Measurements from ENCODE around the gene TMTC1. TPM values are rescaled to one million over a fixed set of nuclear protein-coding genes. Genes with fewer than 3 reads are reported as not detected.

The TMTC1 gene
- polyA plus RNA-seq, 4 donors, result 28.5 to 32.8 (median 29.7) TPM

DNA sequence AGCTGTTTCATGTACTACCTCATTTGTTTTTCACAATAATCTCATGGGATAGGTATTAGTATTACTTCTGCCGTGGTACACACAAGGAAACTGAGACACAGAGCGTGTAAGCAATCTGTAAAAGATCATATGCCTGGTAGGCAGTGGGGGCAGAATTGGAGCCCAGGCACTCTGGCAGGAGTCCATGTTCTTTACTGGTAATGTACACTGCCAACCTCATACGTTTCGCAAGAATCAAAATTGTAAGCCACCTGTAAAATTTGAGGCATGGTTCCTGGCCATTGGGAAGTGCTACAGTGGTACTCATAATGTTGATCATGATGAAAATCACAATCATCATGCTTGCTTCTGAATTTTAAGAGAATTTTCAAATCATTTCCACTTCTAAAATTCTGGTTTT is 40.7 kb downstream of the TMTC1 start:
- no peak for DNase-seq (ENCODE audit: low read depth in 4 of 4, low spot score in 3 of 4)

DNA sequence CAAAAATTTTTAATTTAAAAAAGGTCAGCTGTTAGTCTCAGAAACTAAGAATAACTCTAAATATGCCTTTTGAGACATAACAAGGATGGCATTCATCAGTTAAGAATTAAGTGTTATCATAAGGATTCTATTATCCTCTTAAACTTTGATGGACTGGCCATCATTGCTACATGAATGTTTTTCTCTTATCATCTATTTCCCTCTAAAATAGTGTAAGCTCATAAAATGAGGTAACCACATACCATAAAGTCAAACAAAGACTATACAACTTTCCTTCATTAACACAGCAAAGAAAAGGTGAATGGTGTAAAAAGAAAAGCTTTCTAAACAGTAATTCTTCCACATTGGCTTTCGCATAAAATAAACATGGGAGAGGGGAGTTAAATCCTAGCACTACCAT is 41.1 kb downstream of the TMTC1 start:
- no peak for DNase-seq (ENCODE audit: low read depth in 4 of 4, low spot score in 3 of 4)

DNA sequence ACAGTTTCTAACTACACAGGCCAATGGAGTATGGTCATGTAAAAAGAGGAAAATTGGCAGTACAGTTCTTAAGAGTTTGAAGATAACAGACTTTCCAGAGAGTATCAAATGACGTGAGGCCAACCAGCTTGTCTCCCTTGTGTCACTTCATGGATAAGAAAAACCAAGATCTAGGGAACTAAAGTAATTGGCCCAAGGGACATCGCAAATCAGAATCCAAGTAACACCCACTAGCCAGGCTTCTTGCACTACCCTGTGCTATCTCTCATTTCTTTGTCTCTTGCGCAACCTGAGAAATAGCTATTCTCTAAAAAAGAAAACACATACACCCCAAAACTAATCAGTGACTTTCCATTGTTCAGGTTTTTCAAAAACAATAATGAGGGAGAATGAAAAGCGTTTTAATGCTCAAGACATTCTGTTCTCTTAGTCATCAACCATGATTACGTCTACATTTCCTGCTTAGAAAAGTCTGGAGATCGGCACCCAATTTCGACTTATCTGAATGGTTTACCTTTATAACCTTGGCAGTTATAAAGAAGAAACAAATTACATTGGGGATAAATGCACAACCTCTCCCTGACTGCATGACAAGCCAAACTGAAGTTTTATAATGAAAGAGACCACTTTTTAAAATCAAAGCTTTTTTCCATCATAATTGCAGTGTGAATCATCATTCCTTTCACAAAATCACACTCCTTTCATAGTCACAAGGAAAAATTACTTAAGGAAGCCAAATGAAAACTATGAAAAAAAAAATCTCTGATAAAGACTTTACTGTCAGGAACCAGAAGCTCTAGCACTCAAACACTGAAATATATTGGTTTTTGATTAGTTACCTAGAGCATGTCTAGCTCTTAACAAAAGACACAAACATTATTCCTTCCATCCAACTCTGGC is 42.1 kb downstream of the TMTC1 start:
- no peak for DNase-seq (ENCODE audit: low read depth in 4 of 4, low spot score in 3 of 4)

DNA sequence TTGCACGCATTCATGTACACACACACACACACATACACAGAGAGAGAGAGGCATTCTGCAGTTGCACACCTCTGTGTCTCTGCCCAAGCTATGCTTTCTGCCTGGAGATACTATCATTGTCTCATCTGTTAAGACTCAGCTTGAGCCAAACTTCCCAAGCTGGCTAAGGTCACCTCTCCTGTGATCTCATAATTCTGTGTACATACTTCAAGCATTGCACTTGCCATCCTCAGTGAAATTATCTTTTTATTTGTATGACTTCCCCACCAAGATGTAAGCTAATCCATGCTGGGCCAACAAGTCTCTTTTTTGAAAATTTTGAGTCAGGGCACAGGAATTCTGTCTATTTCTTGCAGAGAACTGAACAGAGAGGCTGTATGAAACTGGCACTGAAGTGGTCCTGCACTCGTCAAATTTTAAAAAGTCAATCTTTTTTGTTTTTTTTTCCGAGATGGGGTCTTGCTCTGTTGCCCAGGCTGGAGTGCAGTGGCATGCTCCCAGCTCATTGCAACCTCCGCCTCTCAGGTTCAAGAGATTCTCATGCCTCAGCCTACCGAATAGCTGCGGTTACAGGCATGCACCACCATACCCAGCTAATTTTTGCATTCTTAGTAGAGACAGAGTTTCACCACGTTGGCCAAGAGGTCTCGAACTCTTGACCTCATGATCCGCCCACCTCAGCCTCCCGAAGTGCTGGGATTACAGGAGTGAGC is 44.3 kb downstream of the TMTC1 start:
- DNase-seq (ENCODE audit: low read depth in 4 of 4, low spot score in 3 of 4), result no peak

DNA sequence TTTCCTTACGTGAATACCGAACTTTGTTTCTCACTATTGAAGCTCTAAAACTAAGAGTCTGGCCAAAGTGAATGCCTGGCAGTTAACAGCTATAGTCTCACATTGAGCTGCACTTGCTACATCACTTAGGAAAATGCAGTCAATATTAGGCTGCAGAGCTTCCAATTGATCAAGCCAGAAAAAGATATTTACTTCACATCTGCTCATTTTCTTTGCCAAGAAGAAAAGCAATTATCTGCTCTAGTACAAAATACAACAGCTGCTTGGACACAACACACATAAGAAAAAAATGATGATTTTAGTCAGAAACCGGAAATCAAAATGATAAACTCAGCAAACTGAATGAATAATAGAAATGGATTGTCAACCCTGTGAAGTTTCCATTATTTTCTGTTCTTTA is 45.4 kb downstream of the TMTC1 start:
- DNase-seq (ENCODE audit: low read depth in 4 of 4, low spot score in 3 of 4), result no peak

DNA sequence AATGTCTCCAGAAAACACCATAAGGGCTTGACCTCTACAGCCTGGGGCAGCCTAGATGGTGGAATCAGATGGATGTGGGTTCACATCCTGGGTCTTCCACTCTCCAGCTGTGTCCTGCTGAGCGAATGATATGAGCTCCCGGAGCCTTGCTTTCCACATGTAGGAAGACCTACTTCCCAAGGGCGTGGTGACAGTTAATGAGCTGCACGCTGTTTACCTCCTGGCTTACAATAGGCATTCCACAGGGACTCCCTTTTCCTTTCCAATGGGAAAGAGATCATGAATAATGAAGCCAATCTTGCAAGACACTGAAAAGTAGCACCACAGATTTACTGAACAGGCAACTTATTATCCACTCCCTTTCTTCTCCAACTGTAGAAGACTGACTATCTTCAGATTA is 46.1 kb downstream of the TMTC1 start:
- no peak for DNase-seq (ENCODE audit: low read depth in 4 of 4, low spot score in 3 of 4)

DNA sequence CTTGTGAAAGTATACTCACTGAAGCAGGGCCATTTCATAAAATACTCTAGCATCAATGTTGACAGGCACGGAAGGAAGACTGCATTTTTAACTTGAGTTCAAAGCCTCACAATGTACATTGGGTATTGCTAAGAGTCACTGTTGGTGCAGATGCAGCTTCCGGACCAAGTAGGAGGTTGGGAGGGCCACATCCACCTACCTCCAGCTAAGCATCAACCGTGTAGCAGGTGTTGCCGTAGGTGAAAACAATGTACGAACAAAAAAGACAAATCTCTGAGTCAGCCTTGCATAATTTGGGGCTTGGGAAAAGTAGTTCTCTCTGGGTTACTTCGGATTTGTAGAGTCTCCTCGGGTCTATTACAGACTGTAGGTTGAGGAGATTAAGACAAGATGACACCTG is 48.1 kb downstream of the TMTC1 start:
- no peak for DNase-seq (ENCODE audit: low read depth in 4 of 4, low spot score in 3 of 4)

DNA sequence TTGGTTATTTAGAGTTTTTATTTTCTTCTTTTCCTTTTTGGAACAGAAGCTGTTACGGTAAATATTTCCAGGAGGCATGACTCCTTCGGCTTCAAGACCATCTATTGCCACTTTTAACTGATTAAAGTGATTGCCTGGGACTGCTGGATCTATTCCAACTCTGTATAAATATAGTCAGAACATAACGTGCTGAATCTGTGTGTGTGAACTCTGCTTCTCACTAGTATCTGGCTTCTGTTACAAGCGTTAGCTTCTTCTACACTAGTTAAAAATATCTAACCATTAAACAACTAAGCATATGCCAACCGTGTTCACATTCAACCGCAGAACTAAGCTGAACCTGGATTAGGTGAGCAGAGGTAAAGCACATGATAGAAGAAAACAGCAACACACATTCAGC is 49.0 kb downstream of the TMTC1 start:
- no peak for DNase-seq (ENCODE audit: low read depth in 4 of 4, low spot score in 3 of 4)

DNA sequence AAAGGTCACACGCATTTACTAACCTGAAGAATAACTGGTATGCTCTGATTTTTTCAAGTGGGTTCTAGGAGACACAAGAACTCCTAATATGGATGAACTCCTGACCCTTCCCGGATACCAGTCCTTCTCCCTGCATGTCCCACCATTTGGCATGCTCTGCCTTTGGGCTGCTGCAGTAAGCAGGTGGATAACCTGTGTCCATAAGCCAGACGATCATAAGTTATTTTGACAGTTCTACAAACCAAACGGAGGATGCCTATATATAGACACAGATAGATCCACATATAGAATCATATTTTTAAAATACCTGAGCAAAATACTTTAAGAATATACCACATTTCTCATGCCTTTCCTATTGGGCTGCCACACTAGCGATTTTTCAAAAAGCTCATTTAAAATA is 49.4 kb downstream of the TMTC1 start:
- no peak for DNase-seq (ENCODE audit: low read depth in 4 of 4, low spot score in 3 of 4)

DNA sequence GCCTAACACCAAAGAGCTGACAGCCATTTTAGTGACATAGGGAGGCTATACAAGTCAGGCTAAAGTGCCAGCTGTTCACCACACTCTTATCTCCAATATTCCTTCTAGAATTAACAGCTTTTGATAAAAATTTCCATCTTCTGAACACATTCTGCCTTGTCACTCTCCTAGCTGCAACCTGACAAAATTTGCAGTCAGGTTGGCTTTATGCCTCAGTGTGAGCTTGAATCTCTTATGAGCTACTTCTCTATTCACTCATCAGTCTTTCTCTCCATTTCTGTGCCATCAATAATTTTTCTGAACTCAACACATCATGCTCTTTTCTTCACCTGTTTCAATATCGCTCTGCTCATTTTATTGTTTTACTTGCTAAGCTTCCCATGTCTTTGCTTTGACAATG is 50.2 kb downstream of the TMTC1 start:
- no peak for DNase-seq (ENCODE audit: low read depth in 4 of 4, low spot score in 3 of 4)

DNA sequence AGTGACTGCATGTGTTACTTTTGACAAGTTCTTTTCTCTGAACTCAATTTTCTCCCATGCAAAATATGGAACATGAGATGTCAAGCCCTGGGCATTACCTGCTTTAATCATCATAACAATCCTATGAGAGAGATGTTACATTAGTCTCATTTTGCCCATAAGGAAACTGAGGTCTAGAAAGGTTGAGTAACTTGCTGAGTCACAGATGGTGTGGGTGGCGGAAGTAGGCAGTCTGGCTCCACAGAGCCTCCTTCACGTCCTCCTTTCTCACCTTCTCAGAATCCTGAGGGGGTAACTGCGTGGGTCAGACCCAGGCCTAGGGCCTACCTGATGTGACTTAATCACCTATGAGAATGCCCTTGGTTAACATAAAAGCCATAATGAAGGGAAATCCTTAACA is 50.7 kb downstream of the TMTC1 start:
- no peak for DNase-seq (ENCODE audit: low read depth in 4 of 4, low spot score in 3 of 4)

DNA sequence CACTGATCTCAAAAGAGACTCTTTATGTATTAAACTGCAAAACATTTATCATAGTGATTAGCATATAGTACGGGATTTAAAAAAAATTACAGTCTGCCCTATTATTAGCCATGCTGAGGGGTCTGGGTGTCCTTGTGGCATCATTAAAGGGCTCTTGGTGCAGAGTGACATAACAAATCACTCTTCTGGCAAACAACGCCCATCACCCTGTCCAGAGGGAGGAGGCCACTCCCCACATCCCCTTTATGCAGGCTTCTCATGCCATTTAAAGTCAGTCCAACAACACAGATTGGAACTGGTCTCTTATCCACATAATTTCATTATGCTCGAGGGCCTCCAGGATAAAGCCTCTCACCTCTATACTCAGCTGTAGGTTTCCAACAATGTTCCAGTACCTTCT is 51.1 kb downstream of the TMTC1 start:
- no peak for DNase-seq (ENCODE audit: low read depth in 4 of 4, low spot score in 3 of 4)

DNA sequence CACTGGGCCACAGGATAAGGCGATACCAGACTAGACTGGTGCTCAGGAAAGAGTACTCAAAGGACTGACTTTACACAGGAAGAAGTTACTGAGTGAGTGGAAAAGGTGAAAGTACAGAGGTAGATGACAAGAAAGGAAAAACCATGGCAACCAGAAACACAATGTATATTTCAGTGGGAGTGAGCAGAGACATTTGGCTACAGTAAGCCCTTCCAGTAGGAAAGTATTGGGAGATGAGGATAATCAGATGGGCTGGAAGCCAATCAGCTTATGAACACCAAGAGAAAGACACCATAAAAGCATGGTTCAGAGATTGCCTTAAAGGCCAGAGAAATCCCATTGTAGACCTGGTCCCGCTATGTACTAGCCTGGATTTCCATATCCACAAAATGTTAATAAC is 51.6 kb downstream of the TMTC1 start:
- no peak for DNase-seq (ENCODE audit: low read depth in 4 of 4, low spot score in 3 of 4)

DNA sequence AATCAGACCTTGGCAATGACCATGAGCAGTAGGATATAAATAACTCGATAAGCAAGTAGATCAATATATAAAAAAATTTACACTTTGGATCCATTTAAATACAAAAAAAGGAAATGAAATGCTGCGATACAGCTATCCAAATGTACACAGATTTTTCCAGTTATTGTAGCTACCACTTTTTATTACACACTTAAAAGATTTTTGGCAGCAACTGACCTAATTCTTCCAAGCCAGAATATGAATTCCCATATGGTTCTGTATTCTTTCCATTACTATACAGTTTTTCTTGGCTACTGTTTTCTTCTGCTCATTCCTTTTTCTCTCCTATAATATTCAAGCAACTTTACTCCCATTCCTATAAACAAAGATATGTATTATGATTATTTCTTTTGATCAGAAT is 52.2 kb downstream of the TMTC1 start:
- no peak for DNase-seq (ENCODE audit: low read depth in 4 of 4, low spot score in 3 of 4)

DNA sequence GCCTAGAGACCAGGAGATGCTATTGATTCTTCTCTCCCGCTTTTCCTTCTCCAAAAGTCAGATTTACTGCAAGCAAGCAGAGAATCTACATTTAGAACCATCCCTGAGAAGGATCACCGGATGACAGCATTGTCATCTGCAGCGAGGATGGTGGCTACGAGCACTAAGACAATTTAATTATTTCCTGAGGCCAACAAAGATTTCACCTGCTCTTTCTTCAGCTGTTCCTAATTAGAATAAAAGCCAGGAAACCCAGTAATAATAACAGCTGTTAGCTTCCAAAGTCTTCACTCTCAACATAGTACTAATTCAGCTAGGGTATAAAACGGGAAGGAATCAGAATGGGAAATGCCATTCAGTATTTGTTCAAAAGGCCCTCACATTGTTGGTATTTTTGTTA is 53.3 kb downstream of the TMTC1 start:
- DNase-seq (ENCODE audit: low read depth in 4 of 4, low spot score in 3 of 4), result no peak

DNA sequence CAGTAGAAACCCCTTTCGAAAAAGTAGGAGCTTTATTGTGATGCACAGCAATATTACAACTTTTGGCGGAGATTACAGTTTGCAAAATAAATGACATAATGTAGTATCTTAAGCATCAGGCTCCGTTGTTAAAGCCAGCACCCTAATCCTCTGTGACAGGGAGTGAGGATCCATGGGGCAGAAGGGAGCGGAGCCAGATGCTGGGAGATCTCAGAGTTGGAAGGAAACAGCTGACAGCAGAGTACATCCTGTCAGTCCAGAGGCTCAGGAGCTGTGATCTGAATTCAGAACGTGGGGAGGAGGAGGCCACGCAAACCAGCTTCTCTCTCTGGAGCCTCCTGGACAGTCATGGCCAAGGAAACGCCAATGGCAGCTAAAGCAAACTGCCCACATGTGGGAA is 55.7 kb downstream of the TMTC1 start:
- no peak for DNase-seq (ENCODE audit: low read depth in 4 of 4, low spot score in 3 of 4)

DNA sequence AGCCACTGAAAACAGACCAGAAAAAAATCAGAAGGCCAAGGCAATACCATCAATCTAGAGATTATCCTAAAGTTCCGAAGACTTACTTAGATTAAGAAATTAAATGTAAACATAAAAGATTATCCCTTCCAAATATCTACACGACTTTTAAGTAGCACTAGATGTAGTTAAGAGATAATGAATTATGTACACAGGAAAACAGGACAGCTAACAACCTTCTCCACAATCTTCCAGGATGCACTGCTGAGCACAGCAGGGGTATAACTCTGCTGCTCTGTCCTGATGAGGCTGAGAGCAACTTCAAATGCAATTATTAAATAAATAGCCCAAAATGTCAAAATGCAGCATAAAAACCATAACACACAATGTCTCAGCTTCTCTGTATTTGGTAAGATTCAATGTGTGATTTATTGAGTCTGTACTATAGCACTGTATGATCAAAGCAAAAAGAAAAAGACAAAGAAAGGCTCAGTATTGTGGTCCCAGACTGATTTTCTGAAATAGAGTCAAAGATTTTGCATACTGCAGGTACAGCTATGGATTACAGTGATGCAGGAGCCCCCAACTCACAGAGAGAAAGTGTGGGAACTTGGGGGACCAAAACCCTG is 56.9 kb downstream of the TMTC1 start:
- no peak for DNase-seq (ENCODE audit: low read depth in 4 of 4, low spot score in 3 of 4)

DNA sequence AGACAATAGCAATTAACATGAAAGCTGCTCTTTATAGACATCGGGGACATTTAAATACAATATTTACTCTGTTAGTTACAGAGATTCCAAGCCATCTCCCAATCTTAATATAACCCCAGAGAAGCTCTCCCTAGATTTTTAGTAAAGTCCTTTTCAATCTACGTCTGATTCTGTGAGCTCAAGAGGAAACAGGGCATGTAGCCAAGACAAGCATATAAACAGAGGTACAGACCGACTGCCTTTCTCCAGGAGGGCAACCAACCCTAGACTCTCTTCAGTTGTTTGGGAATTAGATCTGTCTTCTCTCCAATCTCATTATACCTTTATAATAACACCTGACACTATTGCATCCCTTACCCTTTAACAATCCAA is 57.4 kb downstream of the TMTC1 start:
- DNase-seq (ENCODE audit: low read depth in 4 of 4, low spot score in 3 of 4), result peak in 1 of 4 donors; percentile 18

DNA sequence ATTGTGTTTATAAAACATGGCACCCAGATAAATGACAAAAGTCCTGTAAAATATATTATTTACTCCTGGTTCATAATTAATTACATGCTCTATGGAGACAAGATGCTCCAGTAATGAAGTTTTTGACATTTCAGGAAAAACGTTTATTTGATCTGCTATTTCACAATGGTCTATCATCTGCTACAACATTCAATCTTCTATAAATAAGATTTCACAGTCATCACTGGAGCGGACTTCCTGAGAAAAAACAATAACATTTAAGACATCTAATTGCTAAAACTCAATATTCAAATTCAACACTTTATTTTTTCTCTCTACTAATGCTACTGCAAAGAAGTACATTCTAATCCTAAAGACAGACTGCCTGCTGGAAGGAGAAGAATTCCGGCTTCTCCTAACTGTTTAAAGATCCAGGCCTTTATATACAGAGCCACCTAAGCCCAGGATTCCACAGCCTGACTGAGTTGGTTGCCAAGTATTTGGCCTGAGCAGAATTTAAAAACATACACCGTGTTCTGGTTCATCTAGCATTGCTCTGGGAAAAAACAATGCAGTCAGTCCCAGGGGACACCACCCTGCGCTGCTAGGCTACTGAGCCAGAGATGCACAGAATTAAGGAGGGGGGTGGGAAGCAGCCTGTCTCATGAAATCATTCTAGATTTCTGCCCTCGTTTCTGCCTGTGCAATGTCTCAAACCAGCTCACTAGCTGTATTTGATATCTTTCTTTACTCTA is 58.0 kb downstream of the TMTC1 start:
- no peak for DNase-seq (ENCODE audit: low read depth in 4 of 4, low spot score in 3 of 4)

DNA sequence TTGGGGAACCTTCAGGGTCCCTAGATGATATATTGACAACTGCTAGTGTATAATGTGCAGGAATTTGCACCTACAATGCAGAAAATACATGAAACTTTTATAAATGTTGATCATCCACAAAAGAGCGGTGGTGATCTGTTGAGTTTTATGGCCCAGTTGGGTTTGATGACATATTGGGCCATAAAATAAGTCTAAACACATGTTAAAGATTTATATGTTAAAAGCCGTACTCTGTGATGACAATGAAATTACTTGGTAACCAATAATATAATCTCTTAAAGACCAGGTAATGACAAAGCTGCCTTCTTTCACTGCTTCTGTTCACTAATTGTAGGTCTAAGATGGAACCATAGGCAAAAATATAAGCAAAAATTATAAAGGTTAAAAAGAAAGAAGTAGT is 61.6 kb downstream of the TMTC1 start:
- DNase-seq (ENCODE audit: low read depth in 4 of 4, low spot score in 3 of 4), result no peak

DNA sequence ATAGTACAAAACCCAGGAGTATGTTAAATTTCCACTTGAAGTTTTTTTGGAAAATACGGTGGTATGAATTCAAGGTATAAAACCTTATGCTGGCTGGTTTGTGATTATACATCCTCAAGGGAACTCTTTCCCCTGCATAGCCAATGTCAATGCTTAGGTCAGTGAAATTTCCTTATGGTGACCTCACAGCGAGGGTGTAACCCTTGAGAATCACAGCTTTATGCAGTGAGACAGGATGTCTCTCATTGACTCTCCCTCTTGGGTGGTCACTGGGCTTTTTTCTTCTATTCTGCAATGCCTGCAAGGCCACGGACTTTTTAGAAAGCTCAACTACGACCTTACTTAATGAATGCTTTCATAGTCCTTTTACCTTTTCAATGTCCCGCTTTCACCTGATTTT is 64.4 kb downstream of the TMTC1 start:
- no peak for DNase-seq (ENCODE audit: low read depth in 4 of 4, low spot score in 3 of 4)

All from right renal pelvis (tissue), 4 donors.